Ishikawa (cell line): ENCODE data around the gene MBL2.
A peak's percentile ranks its signal among the peaks of the same experiment; 100 is the strongest.

ENCODE experiments used
- CEBPB ChIP-seq: IDR thresholded peaks from 2 replicates; pipeline ENCODE4 v1.6.1; 2012
- CREB1 ChIP-seq: IDR thresholded peaks from 2 replicates; pipeline ENCODE4 v1.6.1; 2012; ENCODE audit warnings: low read depth
- EGR1 ChIP-seq: IDR thresholded peaks from 2 replicates; pipeline ENCODE4 v1.6.1; 2012
- EP300 ChIP-seq: IDR thresholded peaks from 2 replicates; pipeline ENCODE4 v1.6.1; 2012; ENCODE audit warnings: borderline replicate concordance
- FOXM1 ChIP-seq: IDR thresholded peaks from 2 replicates; pipeline ENCODE4 v1.6.1; 2012; ENCODE audit warnings: low read depth, borderline replicate concordance
- MAX ChIP-seq: IDR thresholded peaks from 2 replicates; pipeline ENCODE4 v1.6.1; 2012
- NFIC ChIP-seq: IDR thresholded peaks from 2 replicates; pipeline ENCODE4 v1.6.1; 2012
- RAD21 ChIP-seq: IDR thresholded peaks from 2 replicates; pipeline ENCODE4 v1.6.1; 2012; ENCODE audit warnings: low read depth
- REST ChIP-seq: IDR thresholded peaks from 2 replicates; pipeline ENCODE4 v1.6.1; 2012; ENCODE audit warnings: low read depth, mild to moderate bottlenecking
- TAF1 ChIP-seq: IDR thresholded peaks from 2 replicates; pipeline ENCODE4 v1.6.1; 2012; ENCODE audit warnings: low read depth, mild to moderate bottlenecking
- TCF12 ChIP-seq: IDR thresholded peaks from 2 replicates; pipeline ENCODE4 v1.6.1; 2012; ENCODE audit warnings: low read depth
- TEAD4 ChIP-seq: IDR thresholded peaks from 2 replicates; pipeline ENCODE4 v1.6.1; 2012
- USF1 ChIP-seq: IDR thresholded peaks from 2 replicates; pipeline ENCODE4 v1.6.1; 2012
- YY1 ChIP-seq: IDR thresholded peaks from 2 replicates; pipeline ENCODE4 v1.6.1; 2012; ENCODE audit warnings: low read depth
- ZBTB7A ChIP-seq: IDR thresholded peaks from 2 replicates; pipeline ENCODE4 v1.6.1; 2012; ENCODE audit warnings: low read depth

MBL2 gene

GRCh38 chr10:52772623-52773022 is at the start of gene MBL2:
MBL2 (minus strand) TSS chr10:52772784; CDS start chr10:52771635, 1,149 bp downstream.
- no peak for TF ChIP-seq ZBTB7A
- TF ChIP-seq RAD21: no peak
- TF ChIP-seq EP300: no peak
- no peak for TF ChIP-seq MAX
- TF ChIP-seq CREB1: no peak
- TF ChIP-seq CEBPB: no peak
- no peak for TF ChIP-seq EGR1
- no peak for TF ChIP-seq TCF12
- TF ChIP-seq USF1: no peak
- TF ChIP-seq REST: no peak
- TF ChIP-seq NFIC: no peak
- TF ChIP-seq TEAD4: no peak
- TF ChIP-seq FOXM1: no peak
- TF ChIP-seq TAF1: no peak
- TF ChIP-seq YY1: no peak

- TF ChIP-seq CREB1: no peak
- TF ChIP-seq FOXM1: no peak
- no peak for TF ChIP-seq EP300
- no peak for TF ChIP-seq TEAD4
- TF ChIP-seq NFIC: no peak
- no peak for TF ChIP-seq RAD21
- no peak for TF ChIP-seq USF1
Observed at GRCh38 chr10:52820309-52820708, 47.7 kb upstream of the MBL2 start.

- TF ChIP-seq RAD21 (peak; percentile 66), TAF1 (no peak)
Observed at GRCh38 chr10:52818019-52818418, 45.4 kb upstream of the MBL2 start.

GRCh38 chr10:52814506-52814905 is 41.9 kb upstream of the MBL2 start:
- TF ChIP-seq TEAD4 (no peak), ZBTB7A (no peak), USF1 (no peak), YY1 (no peak), TCF12 (no peak), FOXM1 (no peak), TAF1 (no peak), RAD21 (no peak)

GRCh38 chr10:52811776-52812175 is 39.2 kb upstream of the MBL2 start:
- TF ChIP-seq CREB1: no peak
- no peak for TF ChIP-seq RAD21
- TF ChIP-seq TEAD4: no peak
- no peak for TF ChIP-seq EGR1
- no peak for TF ChIP-seq YY1

GRCh38 chr10:52810761-52811160 is 38.2 kb upstream of the MBL2 start:
- no peak for TF ChIP-seq CEBPB
- no peak for TF ChIP-seq REST
- no peak for TF ChIP-seq EP300
- TF ChIP-seq EGR1: no peak
- no peak for TF ChIP-seq FOXM1
- TF ChIP-seq TCF12: no peak
- TF ChIP-seq RAD21: no peak
- TF ChIP-seq ZBTB7A: no peak
- TF ChIP-seq MAX: no peak
- no peak for TF ChIP-seq TEAD4
- no peak for TF ChIP-seq USF1
- TF ChIP-seq TAF1: no peak
- TF ChIP-seq YY1: no peak
- TF ChIP-seq NFIC: no peak
- no peak for TF ChIP-seq CREB1
